NCI-H1048 (cell line): Measurements from ENCODE around the gene ZFP91.
A peak's percentile ranks its signal among the peaks of the same experiment; 100 is the strongest.
"Not testable (repeated sequence)": the region's sequence is repeated elsewhere in the genome, so short reads cannot be mapped to it uniquely, and the experiment has no call there.

Experiments used
- DNase-seq: peaks from one replicate; lab custom pipeline; 2025; lab: John Stamatoyannopoulos, UW

The ZFP91 gene

GRCh38 chr11:58578635-58579191 lies at the start of gene ZFP91:
TSS of gene ZFP91 (plus strand) at chr11:58579063. CDS start at chr11:58579282, 219 bp downstream.
- DNase-seq = peak; percentile 95

GRCh38 chr11:58530236-58530635 lies 48.6 kb upstream of the ZFP91 start:
- DNase-seq = no peak

DNA sequence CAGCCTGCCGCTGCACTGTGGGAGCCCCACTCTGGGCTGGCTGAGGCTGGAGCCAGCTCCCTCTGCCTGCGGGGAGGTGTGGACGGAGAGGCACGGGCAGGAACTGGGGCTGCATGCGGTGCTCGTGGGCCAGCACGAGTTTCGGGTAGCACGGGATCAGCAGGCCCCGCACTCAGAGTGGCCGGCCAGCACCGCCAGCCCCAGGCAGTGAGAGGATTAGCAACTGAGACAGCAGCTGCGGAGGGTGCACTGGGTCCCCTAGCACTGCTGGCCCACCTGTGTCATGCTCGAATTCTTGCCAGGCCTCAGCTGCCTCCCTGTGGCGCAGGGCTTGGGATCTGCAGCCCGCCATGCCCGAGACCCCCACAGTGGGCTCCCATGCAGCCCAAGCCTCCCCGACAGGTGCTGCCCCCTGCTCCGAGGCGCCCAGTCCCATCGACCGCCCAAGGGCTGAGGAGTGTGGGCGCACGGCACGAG lies 47.0 kb upstream of the ZFP91 start:
- DNase-seq = no peak

DNA sequence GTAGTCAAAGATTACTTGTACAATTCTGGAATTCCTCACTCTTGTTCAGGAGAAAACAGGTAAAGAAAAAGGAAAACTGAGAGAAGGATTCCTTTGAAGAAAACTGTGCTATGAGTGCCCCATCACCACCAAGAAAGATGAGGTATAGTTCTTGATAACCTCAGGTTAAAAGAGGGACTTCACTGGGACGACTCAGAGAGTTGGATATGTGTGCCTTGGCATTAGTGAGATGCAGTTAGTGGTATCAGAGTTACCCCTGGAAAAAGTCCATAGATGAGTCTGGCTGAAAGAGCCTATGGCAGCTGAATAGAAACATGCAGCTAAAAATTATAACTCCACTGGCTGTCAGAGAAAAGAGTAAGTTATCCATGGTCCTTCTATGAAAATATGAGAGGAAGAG lies 32.0 kb upstream of the ZFP91 start:
- DNase-seq = no peak

DNA sequence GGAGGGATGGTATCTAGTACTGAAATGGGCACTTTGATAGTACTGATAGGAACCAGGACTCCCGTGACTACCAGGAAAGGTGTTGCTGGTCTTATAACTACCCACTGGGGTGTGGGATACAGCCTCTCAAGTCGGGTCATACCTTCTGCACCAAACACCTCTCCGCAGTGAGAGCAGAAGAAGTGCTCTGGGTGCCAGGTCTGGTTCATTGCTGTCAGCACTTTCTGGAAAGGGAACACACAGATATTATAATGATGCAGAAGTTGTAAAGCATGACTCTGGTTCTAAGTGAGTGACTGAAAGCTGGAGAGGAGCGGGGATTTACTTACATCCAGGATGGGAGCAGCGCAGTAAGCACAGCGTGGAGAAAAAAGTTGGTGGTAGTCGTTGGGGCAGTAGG lies 29.2 kb upstream of the ZFP91 start:
- DNase-seq = no peak

GRCh38 chr11:58560842-58561241 lies 18.0 kb upstream of the ZFP91 start:
- no peak for DNase-seq

- DNase-seq = no peak
Observed at GRCh38 chr11:58561394-58562098, 17.3 kb upstream of the ZFP91 start.

DNA sequence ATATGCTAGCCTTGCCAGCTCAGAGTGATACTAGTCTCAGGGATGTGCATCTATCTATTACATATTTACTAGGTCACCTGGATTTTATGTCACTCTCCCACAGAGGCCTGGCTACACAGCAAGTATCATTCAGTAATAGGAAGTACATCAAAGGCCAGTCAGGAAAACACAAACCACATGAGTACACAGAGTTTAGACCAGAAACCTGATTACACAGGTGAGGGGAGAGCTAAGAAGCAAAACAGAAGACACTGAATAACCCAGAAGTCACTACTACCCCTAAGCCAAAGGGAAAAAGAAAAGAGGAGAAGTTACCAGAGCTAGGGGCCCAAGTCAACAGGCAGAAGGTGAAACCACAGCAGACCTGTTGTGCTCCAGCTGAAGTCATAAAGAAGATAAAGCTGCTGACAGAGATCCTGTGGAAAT lies 16.5 kb upstream of the ZFP91 start:
- no peak for DNase-seq

DNA sequence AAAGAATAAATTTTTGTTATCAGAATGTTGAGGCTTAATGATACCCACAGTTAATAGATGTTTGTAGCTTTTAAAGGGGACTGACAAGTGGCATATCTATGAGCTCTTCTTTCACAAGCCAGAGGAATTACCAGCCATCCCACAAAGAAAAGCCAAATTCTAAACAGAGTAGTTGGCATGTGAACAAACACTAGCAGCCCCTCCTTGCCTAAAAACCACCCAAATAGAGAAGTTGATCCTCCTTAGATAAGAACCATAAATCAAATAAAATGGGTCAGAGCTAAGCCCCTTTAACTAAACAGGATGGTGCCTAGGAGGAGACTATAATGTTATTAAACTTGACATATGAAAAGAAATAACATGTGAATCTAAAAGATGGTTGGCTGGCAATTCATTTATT lies 14.6 kb upstream of the ZFP91 start:
- no peak for DNase-seq

DNA sequence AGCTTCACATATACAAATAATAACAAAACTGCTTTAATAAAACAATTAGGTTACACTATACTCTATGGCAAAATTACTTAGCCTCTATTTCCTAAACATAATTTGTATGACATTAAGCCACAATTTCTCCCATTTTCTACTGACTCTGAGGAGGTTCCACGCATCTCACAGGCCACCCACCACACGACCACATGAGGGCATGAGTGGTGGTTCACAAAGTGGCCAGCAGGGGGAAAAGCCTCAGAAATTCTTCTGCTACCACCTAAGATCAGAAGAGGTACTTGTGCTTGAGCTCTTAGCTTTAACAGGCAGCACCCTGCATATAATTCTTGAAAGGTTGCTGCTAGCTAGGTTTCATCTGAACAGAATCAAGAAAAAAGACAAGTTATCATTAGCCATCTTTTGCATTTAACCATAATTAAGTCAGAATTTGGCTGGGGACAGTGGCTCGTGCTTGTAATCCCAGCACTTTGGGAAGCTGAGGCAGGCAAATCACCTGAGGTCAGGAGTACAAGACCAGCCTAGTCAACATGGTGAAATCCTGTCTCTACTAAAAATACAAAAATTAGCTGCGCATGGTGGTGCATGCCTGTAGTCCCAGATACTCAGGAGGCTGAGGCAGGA lies 10.9 kb upstream of the ZFP91 start:
- no peak for DNase-seq

GRCh38 chr11:58572906-58573305 lies 6.0 kb upstream of the ZFP91 start:
- DNase-seq = not testable (repeated sequence)

DNA sequence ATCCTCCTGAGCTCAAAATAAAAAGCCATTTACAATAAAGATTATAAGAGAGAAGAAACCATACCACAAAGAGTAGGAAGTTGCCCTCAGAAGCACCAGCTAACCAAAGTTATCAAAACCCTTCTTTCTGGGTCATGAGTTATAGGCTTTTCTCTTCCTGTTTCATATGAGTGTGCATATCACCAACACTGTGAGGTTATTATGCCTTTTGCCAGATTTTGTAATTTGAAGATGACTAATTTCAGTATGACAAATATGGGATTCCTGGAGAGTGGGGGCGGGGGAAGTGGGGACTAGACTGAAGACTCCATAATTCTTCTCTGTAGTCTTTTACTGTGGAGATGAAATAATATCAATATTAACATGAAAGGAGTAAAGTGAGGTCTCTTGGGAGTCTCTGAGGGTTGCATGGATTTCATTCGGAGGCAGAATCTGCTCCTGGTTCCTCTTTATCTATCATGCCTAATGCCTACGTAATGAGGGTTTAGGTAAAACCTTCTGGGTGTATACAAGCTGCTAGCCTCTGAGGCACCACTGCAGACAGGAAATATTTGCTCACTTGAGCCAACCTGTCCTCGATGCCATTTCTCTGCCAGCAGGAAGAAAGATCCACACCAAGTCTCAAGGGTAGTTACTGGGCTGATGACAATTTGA lies 5.3 kb upstream of the ZFP91 start:
- DNase-seq = no peak

GRCh38 chr11:58574881-58575280 lies 4.0 kb upstream of the ZFP91 start:
- no peak for DNase-seq

DNA sequence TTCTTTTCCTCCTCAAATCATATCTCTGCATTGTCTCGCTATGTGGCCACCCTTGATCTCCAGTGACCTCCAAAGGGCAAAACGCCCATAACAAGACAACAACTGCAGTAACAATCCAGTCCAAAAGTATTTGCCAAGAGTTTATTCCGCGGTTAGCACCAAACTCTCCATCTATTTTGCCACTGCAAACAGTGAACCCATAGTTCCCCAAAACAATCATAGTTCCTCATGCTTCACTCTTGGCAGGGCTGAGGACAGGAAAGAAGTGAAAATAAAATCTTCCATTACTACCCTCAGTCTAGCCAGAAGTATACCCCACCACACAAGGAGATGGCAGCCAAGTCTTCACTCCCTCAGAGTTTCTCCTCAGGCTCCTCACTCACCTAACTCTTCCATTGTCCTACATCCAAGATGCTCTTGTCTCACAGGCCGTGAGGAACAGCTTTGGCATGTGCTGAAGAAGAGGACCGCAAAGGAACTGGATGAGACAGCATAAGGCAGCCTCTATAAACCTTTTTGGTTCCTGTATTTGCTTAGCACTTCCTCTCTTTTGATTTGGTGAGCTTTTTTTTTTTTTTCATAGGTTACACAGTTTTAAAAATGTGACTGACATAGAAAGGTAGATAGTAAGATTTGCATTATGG lies 3.4 kb upstream of the ZFP91 start, which contains the start of gene LPXN:
Gene LPXN (minus strand): TSS at position 480 of the 644 bp plus-strand sequence. CDS start 84 bp downstream, at position 396.
- DNase-seq = no peak

DNA sequence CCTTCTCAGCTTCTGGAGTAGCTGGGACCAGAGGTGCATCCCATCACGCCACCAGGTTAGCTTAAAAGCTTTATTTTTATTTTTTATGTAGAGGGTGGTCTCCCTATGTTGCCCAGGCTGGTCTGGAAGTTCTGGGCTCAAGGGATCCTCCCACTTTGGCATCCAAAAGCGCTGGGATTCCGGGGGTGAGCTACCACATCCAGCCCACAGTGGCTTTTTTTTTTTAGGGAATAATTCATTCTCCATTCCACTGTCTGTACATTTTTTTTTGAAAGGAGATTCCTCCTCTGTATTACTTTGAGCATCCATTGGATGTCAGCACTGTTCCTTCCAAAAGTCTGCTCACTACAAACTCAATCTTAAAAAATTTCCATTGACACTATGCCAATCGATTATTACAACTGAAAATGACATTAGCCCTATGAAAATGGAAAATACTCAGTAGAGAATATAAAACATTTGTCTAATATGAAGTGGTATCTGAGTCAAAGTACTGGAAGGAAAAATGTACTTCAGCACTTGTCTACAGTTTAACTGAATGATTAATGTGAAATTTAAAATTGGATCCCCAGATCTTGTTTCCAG lies 1.9 kb upstream of the ZFP91 start:
- no peak for DNase-seq

GRCh38 chr11:58577555-58578135 lies 1.2 kb upstream of the ZFP91 start:
- DNase-seq = no peak

- peak; percentile 94 for DNase-seq
Observed at GRCh38 chr11:58578136-58578634, 678 bp upstream of the ZFP91 start.

GRCh38 chr11:58579192-58580129 lies 598 bp downstream of the ZFP91 start:
- DNase-seq = peak; percentile 72

DNA sequence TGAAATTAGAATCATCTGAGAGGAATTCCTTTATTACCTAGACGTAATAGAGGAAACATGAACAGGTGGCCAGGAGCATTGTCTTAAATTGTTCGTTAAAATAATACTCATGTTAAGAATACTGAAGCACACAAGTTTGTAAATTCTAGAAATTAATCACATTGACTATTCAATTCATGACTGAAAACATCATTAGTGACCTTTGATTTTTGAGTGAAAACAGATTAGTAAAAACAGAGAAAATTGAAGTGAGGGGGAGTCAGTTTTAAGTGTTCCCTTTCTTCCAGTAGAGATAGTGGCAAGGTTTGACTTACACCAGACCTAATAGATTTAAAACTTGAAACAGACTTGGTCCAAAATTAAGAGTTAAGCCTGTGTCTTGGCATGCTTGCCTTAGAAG lies 1.4 kb downstream of the ZFP91 start:
- no peak for DNase-seq

- DNase-seq = no peak
Observed at GRCh38 chr11:58582437-58582836, 3.6 kb downstream of the ZFP91 start.
